HEK293T (cell line): ENCODE measurements around the gene AQP12A.

Experiments
- ARNT ChIP-seq: fragments of 450-650 bp; IDR thresholded peaks from 2 replicates; pipeline ENCODE4 v1.6.1; 2017; ENCODE audit warnings: mild to moderate bottlenecking
- BHLHE40 ChIP-seq: fragments of 450-650 bp; IDR thresholded peaks from 2 replicates; pipeline ENCODE4 v1.6.1; 2016; ENCODE audit warnings: mild to moderate bottlenecking, moderate library complexity, borderline replicate concordance
- SP1 ChIP-seq: fragments of 450-650 bp; IDR thresholded peaks from 2 replicates; pipeline ENCODE4 v1.6.1; 2017
- SUZ12 ChIP-seq: fragments of 450-650 bp; IDR thresholded peaks from 2 replicates; pipeline ENCODE4 v1.6.1; 2016; ENCODE audit warnings: mild to moderate bottlenecking
- TARDBP ChIP-seq: fragments of 450-650 bp; IDR thresholded peaks from 2 replicates; pipeline ENCODE4 v1.6.1; 2016

DNA sequence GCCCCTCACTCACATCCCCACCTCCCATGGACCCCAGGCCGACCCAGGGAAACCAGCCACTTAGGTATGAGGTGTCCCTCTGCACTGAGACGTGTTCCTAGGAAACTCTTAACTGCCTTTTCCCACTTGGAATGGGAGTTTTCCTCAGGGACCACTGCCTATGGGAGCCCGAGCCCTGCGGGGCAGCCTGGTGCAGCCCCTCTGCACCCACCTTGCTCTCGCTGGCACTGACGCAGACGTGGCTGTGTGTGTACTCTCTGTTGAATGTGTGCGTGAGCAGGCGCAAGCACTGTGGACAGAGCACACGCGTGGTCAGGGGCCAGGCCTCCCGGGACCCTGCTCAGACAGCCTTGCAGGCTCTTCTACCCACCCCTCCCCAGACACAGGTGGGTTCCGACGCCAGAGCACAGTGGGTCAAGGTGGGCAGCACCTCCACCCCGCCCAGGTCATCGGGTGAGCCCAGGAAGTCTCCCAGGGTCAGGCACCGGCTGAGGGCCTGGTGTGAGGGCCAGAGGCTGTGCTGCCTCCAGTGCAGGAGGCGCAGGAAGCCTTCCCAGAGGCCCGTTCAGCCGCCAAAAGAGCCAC is 30.0 kb downstream of the AQP12A start:
- TF ChIP-seq BHLHE40 (no peak), ARNT (no peak), SP1 (no peak), TARDBP (no peak), SUZ12 (no peak)
